GM20431 (cell line): ENCODE data around the gene CDC16.

Source experiments
- in situ Hi-C: fragments of 300-500 bp; cut with MseI, MboI; formaldehyde crosslinking; loops from one replicate; pipeline ENCODE4 v1.15.0; 2020; ENCODE audit warnings: low sequenced_read_pairs; ENCODE audit not compliant: unreplicated experiment

The CDC16 gene

DNA sequence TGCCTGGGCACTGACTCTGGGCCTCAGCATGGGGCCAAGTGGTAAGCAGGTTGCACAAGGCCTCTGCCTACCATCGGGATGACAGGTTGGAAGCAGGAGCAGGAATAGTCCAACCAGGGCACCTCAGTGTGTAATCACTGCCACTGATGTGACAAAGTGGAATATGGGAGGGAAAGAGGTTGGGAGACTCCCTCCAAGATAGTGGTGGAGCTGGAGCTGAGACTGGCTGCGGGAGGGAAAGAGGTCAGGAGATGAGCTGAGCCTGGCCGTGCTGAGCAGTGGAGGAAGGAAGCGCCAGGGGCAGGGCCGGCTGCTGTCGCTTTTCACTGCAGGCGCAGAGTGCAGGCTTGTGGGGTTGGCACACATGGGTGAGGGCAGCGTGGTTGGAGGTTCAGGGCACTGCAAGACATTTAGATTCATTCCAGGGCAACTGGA lies 53.5 kb downstream of the CDC16 start:
- in situ Hi-C loops, result no loop called here

GRCh38 chr13:114296448-114296847 lies 61.8 kb downstream of the CDC16 start:
- in situ Hi-C loops, result no loop called here

GRCh38 chr13:114296902-114297301 lies 62.2 kb downstream of the CDC16 start:
- in situ Hi-C loops, result no loop called here

DNA sequence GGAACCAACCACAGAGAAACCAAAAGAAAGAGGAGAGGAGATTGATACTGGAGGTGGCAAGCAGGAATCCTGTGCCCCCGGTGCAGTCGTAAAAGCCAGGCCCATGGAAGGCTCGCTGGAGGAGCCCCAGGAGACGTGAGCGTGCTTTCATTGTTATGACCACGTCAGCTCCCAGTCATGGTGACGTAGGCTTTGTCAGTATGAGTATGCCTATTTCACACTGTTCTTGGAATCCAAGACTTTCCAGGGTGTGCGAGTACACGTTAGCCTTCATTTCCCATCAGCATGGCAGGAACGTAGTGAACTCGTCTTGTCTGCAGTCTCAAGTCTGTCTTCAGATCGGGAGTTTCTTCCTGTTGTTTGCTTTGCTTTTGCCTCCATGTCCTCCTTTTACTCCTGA lies 64.2 kb downstream of the CDC16 start:
- in situ Hi-C loops, result no loop called here

DNA sequence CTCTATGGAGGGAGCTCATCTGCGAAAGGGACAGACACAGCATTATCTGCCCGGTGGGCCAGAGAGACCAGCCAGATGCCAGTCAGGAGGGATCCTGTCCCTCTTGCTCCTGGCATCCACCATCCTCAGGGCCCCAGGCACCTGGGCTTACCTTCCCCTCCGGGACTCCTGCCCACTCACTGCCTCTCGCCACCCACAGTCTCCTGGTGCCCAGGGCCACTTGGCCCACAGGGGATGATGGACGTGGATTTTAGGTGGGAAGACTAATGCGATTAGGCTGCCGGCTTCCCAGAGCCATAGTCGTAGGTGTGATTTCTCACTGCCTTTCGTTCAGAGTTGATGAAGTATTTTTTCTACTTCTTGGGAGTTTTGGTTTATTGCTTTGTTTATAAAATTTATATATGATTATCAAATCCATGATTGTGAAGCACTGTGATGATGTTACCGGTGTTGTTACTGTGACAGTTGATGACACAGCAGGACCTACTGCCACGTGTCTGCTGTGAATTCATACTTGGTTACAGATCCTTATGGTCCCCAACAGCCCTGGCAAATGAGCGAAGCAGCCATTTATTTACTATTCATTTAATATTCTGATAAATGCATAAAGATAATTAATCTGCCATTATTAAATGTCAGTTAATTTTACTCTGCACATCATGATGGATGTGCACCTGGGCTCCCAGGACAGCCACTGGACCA lies 65.1 kb downstream of the CDC16 start:
- in situ Hi-C loops, result no loop called here

DNA sequence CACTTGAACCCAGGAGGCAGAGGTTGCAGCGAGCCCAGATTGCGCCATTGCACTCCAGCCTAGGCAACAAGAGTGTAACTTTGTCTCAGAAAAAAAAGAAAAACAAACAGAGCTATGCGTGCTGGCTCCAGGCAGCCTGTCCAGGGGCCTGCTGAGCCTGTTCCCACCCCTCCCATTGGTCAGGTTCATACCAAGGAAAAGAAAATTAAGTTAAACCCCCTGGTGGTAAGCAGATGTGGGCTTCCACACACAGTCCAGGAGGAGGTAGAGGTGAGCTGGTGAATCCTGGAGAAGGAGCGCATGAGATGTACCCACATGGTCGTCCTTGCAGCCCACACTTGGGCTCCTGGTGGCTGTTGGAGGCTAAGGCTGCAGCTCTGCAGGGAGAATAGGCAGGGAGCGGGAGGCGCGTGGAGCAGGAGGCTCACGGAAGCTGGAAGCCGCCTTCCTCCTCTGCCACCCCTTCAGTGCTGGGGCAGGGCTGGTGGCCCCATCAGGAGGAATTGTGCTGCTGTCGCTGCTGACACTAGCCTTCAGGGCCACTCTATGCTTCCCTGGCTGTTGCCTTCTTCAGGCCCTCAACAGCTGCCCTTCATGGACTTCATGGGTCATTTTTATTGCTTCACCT lies 69.1 kb downstream of the CDC16 start:
- in situ Hi-C loops, result no loop called here

DNA sequence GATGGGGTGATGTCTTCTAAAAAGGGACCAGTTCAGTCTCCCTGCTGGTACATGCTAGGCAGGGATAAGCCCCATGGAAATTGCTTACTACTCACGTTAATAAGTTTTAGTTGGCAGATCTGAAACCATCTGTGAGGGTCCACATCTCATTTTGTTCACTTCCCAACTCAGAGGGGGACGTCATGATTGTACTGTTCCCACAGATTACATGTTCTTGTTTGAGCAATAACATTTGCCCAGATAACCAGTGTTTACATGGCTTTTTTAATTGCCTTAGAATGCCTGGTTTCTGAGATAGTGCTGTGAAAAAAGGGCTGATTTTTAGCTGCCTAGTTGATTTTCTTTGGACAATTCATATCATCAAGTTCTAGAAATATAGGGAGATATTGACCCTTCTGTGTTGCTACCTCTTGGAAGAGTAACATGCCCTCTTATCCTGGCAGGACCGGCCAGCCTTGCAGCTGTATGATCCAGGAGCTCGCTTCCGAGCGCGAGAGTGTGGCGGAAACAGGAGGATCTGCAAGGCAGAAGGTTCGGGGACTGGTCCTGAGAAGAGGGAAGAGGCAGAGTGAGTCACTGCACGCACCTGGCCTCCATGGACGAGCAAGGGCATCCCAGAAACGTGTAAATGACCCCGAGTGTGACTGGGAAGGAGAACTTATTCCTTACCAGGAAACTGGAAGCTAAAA lies 69.8 kb downstream of the CDC16 start:
- in situ Hi-C loops, result no loop called here

DNA sequence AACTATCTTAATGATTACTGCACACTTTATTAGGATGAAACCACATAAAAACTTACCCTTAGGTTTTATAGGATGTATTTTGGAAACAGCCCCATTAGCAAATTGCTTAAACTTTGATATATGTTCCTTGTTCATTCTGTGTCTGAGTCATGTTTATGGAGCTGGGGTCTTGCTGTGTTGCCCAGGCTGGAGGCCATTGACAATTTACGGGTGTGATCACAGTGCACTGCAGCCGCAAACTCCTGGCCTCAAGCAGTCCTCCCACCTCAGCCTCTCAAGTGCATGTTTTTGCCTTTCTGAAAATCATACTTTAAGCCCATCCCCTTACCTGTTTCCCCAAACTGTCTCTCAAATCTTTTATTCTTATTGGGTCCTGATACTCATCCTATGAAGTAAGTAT lies 74.4 kb downstream of the CDC16 start:
- in situ Hi-C loops, result no loop called here

DNA sequence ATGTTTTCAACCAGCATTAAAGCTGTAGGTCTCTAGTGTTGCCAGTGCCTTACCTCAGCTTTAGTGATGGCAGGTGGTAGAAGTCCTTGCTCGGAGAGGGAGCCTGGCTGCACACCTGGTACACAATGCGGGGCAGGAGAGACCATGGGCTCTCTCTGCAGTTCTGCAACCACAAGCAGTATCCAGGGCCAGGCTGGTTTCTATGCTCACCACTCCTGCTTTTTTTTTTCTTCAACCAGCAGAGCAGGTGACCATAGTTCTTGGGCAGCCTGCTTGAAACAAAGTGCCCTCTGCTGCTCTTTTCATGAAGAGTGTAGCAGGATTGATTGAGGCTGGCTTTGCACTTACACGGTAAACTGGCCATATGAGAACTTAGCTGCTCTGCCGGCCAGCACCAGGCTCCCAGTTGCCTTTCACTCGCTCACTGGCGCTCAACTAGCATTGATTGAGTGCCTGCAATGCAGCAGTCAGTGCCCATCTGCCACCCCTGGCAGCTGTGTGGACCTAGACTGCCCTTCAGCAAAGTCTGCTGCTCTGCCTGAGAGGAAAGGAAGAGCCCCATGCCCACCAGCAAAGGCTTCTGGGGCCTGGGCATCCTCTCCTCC lies 75.2 kb downstream of the CDC16 start:
- in situ Hi-C loops, result no loop called here

- in situ Hi-C loops, result no loop called here
Measured at GRCh38 chr13:114310956-114311355, 76.3 kb downstream of the CDC16 start.

- in situ Hi-C loops, result no loop called here
Measured at GRCh38 chr13:114311387-114311786, 76.7 kb downstream of the CDC16 start.

DNA sequence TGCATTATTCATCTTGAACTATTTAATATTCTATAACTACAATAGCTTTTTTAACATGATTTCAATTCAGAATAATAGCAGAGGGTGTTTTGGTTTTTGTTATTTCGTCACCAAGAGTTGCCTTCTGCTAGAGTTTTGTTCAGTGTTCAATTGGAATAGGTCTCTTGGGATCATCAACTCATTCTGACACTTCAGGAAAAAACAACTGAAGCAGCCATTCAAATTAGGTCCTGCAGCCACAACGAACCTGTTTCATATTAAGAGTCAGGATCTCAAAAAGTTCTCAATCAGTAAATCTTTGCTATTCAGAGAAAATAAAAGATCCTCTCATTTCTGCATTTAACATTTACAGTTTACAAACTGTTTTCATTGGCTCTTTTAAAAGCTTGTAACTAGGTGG lies 77.2 kb downstream of the CDC16 start:
- in situ Hi-C loops, result no loop called here

DNA sequence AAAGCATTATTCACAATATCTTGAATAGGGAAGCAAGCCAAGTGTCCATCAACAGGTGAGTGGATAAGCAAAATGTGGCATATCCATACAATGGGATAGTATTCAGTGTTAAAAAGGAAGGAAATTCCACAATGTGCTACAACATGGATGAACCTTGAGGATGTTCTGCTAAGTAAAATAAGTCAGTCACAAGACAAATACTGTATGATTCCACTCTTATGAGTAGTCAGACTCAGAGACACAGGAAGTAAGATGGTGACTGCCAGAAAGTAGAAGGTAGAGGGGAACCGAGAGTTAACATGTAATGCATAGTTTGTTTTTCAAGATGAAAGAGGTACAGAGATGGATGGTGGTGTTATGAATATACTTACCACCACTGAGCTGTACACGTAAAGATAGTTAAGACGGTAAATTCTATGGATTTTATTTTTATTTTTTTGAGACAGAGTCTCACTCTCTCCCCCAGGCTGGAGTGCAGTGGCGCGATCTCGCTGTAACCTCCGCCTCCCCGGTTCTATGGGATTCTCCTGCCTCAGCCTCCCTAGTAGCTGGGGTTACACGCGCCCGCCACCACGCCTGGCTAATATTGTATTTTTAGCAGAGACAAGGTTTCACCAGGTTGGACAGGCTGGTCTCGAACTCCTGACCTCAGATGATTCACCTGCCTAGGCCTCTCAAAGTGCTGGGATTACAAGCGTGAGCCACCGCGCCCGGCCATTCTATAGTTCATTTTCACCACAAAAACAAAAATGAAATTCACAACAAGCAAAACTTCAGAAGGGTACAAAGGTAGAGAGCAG lies 78.6 kb downstream of the CDC16 start:
- in situ Hi-C loops, result no loop called here

- in situ Hi-C loops, result no loop called here
Measured at GRCh38 chr13:114314074-114314912, 79.6 kb downstream of the CDC16 start, which contains the start of gene CHAMP1. Gene CHAMP1 (plus strand): TSS chr13:114314503. CDS start chr13:114323843, 9,340 bp downstream.

DNA sequence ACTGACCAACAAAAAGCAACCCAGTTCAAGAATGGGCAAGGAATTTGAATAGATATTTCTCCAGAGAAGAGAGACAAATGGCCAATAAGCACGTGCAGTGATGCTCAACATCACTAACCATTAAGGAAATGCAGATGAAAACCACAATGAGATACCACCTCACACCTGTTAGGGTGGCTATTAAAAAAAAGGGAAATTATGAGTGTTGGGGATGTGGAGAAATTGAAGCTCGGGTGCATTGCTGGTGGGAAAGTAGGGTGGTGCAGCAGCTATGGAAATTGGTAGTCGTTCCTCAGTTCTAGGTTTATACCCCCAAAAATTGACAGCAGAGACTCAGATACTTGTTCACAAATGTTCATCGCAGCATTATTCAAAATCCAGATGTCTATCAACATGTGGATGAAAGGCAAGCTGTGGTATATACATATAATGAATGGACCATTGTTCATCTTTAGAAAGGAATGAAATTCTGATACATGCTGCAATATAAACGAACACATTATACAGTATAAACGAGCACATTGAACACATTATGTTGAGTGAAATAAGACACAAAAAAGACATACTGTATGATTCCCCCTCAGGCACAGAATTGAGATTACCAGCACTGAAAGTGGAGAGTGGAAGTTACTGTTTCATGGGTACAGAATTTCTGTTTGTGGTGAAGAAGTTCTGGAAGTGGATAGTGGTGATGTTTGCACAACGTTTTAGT lies 80.5 kb downstream of the CDC16 start:
- in situ Hi-C loops, result no loop called here

GRCh38 chr13:114318624-114319023 lies 83.9 kb downstream of the CDC16 start:
- in situ Hi-C loops, result no loop called here

DNA sequence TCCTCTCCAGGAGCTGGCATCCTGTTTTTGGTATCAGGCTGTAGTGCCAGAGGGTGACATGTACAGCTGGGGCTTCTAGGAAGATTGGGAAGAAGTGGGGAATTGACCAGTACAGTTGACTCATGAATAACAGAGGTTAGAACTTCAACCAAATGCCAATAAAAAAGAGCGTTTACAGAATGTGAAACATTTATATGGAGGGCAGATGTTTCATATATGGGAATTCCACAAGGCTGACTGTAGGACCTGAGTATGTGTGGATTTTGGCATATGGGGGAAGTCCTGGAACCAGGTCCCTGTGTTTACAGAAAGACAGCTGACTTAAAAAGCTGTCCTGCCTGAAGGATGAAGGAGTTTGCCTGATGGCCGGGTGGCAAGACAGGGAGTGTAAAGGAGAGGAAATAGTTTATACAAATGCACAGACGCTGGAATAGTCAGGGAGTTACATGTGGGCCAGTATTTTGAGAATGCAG lies 84.8 kb downstream of the CDC16 start:
- in situ Hi-C loops, result no loop called here

GRCh38 chr13:114320065-114320464 lies 85.4 kb downstream of the CDC16 start:
- in situ Hi-C loops, result no loop called here
